Iris pigment epithelial cell (primary cell): Measurements from ENCODE around the gene HS6ST2.
"Not testable (repeated sequence)": the region's sequence is repeated elsewhere in the genome, so short reads cannot be mapped to it uniquely, and the experiment has no call there.

Experiments used
- DNase-seq: peaks from one replicate; pipeline ENCODE4 v3.0.0-alpha.2; 2011; ENCODE audit warnings: low read depth

HS6ST2 gene

DNA sequence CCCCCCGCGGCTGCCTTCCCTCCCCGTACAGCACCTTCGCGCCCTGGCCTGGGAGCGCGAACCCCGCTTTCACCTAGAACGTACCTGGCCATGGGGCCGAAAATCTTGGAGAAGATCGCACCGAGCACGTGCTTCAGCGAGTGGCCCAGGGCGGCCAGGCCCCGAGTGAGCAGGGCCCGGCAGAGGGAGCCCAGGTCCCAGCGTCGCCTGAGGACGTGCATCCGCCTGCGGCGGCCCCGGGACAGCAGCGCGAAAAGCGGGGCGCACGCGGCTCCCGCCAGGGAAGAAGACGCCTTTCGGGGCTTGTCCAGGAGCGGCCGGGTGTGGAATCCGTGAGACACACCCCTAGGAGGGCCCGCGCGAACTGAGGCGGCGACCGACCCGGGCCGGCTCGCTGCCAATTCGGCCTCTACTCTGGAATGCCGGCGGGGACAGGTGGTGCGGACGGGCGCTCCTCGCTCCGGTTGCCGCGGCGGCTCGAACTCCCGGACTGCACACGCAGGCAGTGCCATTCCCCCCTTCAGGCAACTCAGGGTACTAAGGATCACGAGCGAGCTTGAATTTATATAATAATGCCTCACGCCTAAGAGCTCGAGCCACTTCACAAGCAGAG is at the start of gene HS6ST2:
TSS of gene HS6ST2 (minus strand) at position 539 of the 613 bp plus-strand sequence.
- DNase-seq, result no peak

- no peak for DNase-seq
These were observed 49.0 kb upstream of the HS6ST2 start for GRCh38 chrX:133007458-133007857.

- DNase-seq, result no peak
These were observed 47.2 kb upstream of the HS6ST2 start for GRCh38 chrX:133005616-133006015.

DNA sequence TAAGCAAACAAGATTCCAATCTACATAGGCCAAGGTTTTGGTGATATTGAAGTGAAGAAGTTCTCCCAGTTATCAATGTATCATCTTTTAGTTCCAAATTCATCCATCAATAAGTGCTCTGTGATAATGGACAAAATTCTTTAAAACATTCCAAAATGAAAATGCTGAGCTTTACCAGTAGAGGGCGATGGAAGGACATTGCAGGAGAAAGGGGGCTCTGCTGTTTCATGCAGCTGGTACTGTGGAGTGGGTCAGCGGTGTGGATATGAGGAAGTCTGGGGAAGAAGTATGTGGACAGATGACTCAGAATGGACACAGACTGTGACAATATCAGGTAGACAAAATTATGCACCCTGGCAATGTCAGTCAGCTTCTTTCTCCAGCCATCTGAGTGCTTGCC is 46.6 kb upstream of the HS6ST2 start:
- DNase-seq, result peak; percentile 3

- no peak for DNase-seq
These were observed 40.8 kb upstream of the HS6ST2 start for GRCh38 chrX:132999209-132999608.

- no peak for DNase-seq
These were observed 32.4 kb upstream of the HS6ST2 start for GRCh38 chrX:132990835-132991234.

- no peak for DNase-seq
These were observed 28.1 kb upstream of the HS6ST2 start for GRCh38 chrX:132986556-132986955.

DNA sequence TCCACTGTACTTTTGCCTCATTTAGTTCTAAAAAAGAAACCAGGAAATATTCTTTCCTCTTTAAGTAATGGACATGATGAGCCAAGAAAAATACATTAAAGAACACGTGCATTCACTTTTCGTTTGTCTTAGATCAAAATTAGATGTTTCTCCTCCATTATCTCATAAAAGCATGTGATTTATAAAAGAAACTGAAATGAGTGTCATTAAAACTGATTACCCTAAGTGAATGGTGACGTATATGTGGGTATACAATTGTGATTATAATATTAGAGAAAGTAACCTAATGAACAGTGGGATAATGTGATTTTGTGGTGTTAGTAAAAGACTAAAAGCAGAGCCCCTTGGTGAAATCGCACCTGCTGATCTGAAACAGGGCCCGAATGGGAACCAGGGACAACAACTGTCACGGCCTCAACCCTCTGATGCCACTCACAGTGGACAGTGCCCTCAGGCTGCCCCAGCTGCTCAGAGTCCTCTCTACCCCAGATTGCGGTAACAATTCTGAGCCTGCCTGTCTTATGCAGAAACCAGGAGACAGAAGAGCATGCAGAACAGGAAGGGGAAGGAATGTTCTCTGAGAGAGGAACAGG is 25.7 kb upstream of the HS6ST2 start:
- DNase-seq, result no peak

GRCh38 chrX:132983496-132983895 is 25.1 kb upstream of the HS6ST2 start:
- no peak for DNase-seq

- not testable (repeated sequence) for DNase-seq
These were observed 21.6 kb upstream of the HS6ST2 start for GRCh38 chrX:132980035-132980434.

DNA sequence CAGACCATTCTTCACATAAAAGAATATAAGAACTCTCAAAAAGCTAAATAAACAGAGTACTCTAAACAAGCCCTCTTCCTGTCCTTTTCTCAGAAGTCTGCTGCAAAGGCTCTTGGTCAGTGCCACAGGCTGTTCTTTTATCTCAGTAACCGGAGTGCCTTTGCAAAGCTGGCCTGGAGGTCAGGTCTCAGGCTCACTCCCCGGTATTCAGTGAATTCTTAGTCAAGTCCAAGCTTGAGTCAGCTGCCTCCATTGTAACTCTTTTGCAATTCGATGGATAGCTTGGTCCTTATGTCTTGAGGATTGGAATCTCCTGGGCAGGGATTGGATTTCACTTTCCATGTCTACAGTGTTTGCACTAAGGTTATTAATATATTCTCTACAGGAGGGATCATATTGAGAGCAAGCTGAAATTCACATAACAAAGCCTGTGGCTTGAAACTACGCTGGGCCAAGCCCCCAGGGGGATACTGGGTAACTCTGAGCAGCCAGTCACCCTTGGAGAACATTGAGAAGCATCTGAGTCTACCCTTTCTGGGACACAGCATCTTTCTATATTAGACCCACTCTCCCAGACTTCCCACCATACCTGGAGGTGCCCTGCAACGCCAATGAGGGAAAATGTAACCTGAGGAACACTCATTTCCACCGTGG is 10.0 kb upstream of the HS6ST2 start:
- peak; percentile 20 for DNase-seq

DNA sequence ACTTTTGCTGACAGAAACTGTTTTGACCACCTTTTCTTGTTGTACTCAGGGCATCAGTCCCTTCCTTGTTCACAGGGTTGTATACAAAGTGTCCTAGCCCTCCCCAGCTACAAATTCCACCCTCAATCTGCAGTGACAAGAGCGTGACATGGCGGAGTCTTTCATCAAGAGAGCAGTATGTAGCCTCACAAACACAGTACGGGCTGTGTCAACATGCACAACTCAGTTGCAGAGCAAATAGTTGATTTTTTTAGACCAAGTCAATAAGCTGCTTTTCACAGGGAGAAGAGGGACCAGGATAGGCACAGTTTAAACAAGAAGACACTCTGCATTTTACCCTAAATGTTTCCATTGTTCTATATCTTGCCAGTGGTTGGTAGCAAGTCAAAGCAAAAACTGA is 8.6 kb upstream of the HS6ST2 start:
- no peak for DNase-seq

GRCh38 chrX:132965461-132965860 is 7.0 kb upstream of the HS6ST2 start:
- no peak for DNase-seq

- no peak for DNase-seq
These were observed 3.1 kb upstream of the HS6ST2 start for GRCh38 chrX:132961511-132961910.

DNA sequence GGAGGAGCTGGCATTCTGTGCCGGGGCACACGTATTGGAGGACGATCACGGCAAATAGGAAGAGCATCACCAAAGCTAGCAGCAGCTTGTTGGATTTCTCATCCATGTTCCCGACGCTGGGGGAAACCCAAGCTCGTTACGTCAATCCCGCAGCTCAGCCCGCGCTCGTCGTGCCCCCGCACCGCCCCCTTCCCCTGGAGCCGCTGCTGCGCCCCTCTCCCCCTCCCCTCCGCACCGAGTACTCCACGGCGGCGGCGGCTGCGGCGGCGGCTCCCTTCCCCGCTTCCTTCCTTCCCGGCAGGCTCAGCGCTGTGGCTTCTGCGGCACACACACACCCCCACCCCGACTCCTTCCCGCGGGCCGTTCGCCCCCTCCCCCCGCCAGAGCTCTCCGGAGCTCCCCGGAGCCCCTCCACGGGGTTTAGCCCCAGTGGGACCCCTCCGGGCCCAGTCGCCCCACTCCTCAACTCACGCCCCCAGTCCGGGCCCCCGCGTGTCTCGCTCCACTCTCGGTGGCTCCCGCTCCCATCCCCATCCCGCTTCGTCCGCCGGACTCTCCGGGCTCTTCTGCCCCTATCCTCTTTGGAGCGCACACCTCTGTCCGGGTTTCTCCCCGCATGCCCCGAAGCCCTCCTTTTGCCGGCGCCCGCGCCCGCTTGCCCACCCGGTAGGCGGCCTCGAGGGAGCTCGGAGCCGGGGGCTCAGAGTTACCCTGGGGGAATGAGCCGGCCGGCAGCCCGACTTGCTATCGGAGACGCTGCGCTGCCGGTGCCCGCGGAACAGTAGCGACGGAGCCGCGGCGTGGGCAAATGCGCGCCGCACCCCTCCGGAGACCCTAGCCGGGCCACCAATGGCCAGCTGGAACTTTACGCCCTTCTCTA is 978 bp downstream of the HS6ST2 start:
- DNase-seq, result no peak

DNA sequence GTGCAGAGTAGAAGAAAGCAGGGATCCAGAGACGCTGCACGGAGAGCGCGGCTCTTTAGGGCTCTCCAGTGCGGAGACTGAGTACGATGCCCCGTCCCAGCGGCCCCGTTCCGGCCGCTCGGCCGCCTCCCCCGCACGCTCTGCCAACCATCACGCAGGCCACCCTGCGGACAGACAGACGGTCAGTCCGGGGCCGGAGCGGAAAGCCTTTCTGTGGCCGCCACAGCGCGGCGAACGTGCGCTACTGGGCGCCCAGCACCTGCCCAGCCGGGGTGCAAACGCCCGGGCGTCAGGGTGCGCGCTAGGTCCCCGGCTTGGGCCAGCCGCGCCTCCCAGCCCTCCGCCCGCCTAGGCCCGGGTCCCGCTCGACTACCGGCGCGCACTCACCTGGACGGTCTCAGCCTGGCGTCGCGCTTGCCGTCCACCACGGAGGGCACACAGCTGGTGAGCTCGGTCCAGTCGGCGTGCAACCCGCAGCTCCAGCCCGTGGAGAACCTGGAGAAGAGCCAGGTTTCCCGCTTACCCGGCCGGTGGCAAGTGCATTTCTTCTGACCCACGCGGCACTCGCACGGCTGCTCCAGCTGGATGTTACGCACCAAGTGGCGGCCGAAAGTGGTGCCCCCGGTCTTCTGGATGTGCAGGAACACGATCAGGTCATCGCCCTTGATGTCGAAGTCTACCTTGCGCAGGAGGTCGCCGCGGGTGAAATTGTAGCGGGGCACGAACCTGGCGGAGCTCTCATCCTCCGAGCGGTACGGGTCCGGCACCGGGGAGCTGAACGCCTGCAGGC is 1.8 kb downstream of the HS6ST2 start:
- no peak for DNase-seq

DNA sequence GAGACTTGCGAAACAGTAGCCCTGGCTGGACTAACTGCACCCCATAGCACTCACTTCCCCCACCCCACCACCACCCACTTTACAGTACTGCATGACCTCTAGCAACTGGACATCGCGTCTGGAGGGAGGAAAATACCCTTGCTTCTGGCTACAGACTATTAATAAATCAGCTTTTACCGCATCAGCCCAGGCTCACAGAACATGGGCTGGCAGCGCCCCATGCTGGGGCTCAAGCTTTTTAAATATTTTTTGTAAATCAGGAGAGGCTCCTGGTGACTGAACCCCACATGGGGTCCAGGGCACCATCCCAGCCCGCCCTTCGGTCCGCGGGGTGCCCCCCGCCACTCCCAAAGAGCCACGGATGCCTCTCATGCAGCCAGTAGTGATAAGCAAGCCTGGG is 2.7 kb downstream of the HS6ST2 start:
- no peak for DNase-seq

DNA sequence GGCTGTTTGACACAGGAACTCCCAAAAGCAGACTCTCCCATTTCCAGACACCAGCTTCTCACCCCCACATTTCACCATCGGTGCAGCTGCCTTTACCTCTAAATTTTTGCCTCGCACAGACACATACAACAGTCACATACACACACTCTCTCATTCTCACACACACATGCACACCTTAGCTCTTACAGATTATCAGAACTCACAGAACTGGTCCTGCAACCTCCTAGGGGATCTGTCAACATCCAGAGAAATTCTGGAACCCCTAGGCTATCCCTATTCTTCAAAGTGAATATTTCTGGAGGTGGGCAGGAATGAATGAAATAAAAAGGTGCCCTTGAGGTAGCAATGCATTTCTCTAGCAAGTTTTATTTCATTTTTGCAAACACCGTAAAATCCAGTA is 4.1 kb downstream of the HS6ST2 start:
- no peak for DNase-seq

GRCh38 chrX:132953354-132953753 is 5.1 kb downstream of the HS6ST2 start:
- no peak for DNase-seq

- no peak for DNase-seq
These were observed 9.7 kb downstream of the HS6ST2 start for GRCh38 chrX:132948648-132949260.

DNA sequence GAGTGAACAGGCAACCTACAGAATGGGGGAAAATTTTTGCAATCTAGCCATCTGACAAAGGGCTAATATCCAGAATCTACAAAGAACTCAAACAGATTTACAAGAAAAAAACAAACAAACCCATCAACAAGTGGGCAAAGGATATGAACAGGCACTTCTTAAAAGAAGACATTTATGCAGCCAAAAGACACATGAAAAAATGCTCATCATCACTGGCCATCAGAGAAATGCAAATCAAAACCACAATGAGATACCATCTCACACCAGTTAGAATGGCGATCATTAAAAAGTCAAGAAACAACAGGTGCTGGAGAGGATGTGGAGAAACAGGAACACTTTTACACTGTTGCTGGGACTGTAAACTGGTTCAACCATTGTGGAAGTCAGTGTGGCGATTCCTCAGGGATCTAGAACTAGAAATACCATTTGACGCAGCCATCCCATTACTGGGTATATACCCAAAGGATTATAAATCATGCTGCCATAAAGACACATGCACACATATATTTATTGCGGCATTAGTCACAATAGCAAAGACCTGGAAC is 13.3 kb downstream of the HS6ST2 start:
- DNase-seq, result not testable (repeated sequence)
